ENCODE data around the gene PRCP.

DNA sequence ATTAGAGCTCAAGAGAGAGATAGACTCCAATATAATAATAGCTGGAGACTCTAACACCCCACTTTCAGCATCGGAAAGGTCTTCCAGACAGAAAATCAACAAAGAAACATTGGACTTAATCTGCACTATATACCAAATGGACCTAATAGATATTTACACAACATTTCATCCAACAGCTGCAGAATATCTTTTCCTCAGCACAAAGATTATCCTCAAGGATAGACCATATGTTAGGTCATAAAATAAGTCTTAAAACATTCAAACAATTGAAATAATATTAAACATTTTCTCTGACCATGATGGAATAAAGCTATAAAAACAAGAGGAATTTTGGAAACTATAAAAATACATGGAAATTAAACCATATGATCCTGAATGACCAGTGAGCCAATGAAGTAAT lies 121.5 kb downstream of the PRCP start:
- TF ChIP-seq, protein P1, sequence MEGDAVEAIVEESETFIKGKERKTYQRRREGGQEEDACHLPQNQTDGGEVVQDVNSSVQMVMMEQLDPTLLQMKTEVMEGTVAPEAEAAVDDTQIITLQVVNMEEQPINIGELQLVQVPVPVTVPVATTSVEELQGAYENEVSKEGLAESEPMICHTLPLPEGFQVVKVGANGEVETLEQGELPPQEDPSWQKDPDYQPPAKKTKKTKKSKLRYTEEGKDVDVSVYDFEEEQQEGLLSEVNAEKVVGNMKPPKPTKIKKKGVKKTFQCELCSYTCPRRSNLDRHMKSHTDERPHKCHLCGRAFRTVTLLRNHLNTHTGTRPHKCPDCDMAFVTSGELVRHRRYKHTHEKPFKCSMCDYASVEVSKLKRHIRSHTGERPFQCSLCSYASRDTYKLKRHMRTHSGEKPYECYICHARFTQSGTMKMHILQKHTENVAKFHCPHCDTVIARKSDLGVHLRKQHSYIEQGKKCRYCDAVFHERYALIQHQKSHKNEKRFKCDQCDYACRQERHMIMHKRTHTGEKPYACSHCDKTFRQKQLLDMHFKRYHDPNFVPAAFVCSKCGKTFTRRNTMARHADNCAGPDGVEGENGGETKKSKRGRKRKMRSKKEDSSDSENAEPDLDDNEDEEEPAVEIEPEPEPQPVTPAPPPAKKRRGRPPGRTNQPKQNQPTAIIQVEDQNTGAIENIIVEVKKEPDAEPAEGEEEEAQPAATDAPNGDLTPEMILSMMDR (IDR thresholded peaks at IDR 0.05), result no peak
- TF ChIP-seq POLR2A (IDR thresholded peaks at IDR 0.05), result no peak
